Left renal pelvis (tissue), 4 donors: ENCODE data around the gene THSD7A. TPM values are rescaled to one million over a fixed set of nuclear protein-coding genes. Genes with fewer than 3 reads are reported as not detected.

ENCODE experiments used
- DNase-seq, 4 donors: peaks; one replicate each; pipeline ENCODE4 v3.0.0-alpha.2; 2013; ENCODE audit warnings: low read depth in 4 of 4, low spot score in 3 of 4
- polyA plus RNA-seq, 4 donors: library from polyadenylated mRNA; unstranded; fragments of 120-200 nt; gene quantifications; one replicate each; pipeline ENCODE4 v1.2.1, GENCODE V29; 2013; ENCODE audit not compliant: insufficient read length in 4 of 4

The THSD7A gene
- polyA plus RNA-seq, 4 donors, result 39.1 to 87.2 (median 72.8) TPM

- no peak for DNase-seq
These were observed 20.3 kb downstream of the THSD7A start for GRCh38 chr7:11811709-11812108.

DNA sequence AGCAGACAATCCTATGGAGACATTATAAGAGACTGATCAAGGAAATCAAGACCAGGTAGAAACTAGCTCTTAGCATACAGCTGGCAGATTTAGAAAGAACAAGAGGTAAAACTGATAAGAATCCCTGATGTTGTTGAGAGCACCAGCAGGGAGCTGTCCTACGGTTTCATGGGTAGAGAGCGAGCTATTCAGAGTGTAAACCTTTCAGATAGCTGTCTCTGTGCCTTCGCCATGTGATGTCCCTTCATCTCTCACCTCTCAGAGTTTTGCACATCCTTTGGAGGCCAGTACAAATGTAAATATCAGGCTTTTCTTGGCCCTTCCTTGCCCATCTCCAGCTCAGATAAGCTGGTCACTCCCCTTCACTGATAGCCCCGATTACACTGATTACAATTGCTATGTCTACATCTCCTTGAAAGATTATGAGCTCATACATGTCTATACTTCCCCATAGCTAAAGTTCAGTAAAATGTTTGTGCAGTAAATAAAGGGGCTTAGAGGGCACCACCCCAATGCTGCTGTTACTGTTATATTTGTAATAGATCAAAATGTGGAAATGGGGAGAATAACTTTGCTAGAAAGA is 21.9 kb downstream of the THSD7A start:
- DNase-seq, result no peak

GRCh38 chr7:11807000-11807399 is 25.0 kb downstream of the THSD7A start:
- no peak for DNase-seq

DNA sequence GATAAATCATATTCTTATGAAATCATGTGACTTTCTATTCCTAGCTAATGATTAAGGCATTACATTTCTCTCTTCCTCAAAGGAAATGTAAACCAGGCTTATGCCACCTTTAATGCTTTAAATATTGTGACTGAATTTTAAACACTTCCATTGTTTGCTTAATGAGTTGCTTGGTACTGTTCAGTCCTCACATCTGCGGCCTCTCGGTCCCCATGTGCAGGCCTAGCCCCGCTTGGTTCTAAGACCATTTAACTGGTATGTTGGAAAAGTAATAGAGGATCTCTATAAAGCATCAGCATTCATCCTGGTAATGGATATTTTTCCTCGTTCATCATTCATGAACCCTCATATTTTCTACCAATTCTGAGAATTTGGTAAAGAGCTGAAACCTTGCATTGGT is 27.4 kb downstream of the THSD7A start:
- no peak for DNase-seq

DNA sequence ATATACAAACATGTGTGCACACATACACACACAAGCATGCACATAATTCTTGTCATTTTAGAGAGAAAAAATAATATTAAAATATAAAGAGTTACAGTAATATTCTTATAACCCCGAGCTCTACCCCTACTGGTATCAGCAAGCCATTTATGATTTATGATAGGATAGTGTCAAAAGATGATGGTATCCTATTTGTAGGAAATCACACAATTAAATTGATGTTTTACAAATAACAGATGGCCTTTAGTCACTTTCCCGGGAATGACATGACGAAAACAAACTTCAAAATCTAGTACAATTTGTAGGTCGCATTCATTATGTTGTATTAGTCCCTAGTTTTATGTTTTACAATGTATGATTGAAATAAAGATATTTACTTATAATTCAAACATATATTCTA is 36.8 kb downstream of the THSD7A start:
- no peak for DNase-seq

- no peak for DNase-seq
These were observed 39.8 kb downstream of the THSD7A start for GRCh38 chr7:11792166-11792565.

DNA sequence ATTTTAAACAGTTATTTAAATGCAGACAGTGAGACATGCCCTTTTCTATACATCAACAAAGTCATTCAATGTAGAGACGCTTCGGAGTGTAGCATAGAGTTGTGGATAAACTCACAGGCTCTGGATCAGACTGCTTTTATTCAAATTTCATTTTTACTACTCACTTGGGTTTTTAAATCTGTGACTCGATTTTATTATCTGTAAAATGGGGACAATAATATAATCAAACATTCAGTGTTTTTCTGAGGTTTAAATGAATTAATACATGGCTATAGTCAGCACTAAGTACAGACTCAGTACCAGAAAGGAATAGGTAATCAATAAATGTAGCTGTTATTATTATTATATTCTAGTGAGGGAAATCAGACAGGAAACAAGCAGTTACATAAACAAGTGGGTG is 43.4 kb downstream of the THSD7A start:
- no peak for DNase-seq

DNA sequence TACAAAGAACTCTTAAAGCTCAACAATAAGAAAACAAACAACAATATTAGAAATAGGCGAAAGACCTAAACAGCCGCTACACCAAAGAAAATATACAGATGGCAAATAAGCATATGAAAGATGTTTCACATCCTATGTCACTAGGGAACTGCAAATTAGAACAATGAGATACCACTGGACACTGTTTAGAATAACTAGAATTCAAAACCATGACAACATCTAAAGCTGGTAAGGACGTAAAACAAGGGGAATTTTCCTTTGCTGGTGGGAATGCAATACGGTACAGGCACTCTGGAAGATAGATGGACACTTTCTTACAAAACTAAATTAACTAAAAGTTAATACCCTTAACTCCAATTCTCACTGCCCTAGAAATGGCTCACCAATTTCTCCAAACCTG is 44.5 kb downstream of the THSD7A start:
- no peak for DNase-seq

- DNase-seq, result peak in 1 of 4 donors; percentile 15
These were observed 45.8 kb downstream of the THSD7A start for GRCh38 chr7:11786186-11786585.

DNA sequence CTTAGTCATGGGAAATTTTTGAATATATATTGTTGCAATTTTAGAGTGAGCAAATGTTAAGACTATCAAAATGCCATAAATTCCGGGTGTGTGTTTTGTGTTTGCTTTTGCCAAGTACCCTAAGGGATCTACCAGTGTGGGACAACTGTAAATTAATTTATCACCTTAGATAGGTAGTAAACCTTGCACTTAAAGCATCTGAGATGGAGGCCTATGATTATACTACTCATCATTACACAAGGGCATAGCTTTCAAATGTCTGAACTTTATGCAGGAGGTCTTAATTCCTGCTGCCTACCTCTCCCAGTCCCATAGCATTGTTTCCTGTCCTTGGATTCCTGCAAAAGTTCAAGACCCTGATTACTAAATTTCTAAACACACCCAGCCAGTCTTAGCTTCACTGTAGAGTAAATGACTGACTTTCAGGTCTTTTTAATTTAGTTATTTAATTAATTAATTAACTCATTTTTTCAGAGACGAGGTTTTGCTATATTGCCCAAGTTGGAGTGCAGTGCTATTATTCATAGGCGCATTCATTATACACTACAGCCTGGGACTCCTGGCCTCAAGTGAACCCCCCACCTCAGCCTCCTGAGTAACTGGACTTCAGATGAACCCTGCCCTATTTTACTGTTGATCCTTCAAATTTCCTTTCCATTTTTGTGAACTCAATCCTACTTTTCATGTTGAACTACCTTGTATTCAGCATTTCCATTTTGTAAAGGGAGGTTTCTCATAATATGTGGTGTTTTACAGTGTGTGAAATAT is 47.0 kb downstream of the THSD7A start:
- no peak for DNase-seq

DNA sequence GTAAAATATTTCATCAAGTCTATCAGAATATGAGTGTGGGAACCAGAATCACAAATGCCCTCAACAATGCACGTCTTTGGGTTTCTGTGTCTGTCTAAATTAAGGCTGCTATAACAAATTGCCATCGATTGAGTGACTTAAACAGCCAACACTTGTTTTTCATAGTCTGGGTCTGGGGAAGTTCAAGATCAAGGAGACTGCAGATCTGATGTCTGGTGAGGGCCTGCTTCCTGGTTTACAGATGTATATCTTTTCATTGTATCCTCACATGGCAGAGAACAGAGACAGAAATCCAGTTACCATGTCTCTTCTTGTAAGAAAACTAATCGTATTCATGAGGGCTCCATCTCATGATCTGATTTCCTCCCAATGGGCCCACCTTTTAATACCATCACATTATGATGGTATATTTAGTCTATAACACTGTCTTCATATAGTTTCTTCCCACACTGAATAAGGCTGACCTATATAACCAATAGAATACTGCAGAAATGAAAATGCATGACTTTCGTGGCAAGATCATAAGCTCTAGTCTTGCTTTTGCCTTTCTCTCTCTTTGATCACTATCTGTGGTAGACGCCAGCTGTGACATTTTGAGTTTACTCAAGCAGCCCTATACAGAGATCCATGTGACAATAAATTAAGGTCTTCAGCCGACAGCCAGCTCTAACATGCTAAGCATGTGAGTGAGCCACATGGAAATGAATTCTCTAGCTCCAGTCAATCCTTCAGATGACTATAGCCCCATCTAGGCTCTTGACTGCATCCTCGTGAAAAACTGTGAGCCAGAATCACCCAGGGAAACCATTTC is 51.9 kb downstream of the THSD7A start:
- no peak for DNase-seq

- no peak for DNase-seq
These were observed 56.0 kb downstream of the THSD7A start for GRCh38 chr7:11776039-11776438.

GRCh38 chr7:11775401-11775800 is 56.6 kb downstream of the THSD7A start:
- no peak for DNase-seq

DNA sequence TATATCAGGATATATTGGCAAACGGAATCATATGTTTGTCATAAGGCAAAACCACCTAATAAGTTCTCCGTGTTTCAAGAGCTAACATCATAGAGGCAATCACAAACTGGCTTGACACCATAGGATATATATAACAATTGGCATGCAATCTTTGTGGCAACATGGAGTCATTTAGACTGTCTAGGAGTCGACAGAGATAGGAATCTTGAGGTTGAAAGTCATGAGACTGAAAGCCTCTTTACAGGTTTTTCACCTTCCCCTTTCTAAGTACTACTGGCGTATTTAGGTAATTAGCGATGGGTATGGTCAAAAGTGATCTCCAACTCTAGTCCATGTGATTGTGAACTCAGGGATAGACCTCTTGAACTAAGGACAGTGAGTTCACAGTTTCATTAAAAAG is 63.7 kb downstream of the THSD7A start:
- no peak for DNase-seq

GRCh38 chr7:11767148-11767547 is 64.8 kb downstream of the THSD7A start:
- no peak for DNase-seq

- no peak for DNase-seq
These were observed 71.6 kb downstream of the THSD7A start for GRCh38 chr7:11760372-11760771.

DNA sequence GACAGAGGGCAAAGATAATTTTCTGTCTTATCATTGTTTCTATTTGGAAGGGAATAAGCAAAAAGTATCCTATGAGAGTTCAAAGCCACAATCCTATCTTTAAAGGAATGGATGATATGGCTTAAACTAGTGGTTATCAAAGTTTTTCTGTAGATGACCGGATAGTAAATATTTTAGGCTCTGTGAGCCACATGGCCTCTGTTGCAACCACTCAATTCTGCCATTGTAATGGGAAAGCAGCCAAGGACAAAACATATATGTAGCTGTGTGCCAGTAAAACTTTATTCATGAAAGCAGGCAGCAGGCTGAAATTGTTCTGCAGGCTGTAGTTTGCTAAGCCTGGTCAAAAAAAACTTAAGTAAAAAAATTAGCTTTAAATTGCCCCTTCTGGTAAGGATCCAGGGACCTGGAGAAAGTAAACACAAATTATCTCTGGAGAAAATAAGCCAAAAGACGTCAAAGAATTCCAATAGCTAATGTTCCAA is 73.3 kb downstream of the THSD7A start:
- DNase-seq, result no peak

- no peak for DNase-seq
These were observed 74.8 kb downstream of the THSD7A start for GRCh38 chr7:11757153-11757552.

GRCh38 chr7:11754933-11755332 is 77.1 kb downstream of the THSD7A start:
- no peak for DNase-seq

DNA sequence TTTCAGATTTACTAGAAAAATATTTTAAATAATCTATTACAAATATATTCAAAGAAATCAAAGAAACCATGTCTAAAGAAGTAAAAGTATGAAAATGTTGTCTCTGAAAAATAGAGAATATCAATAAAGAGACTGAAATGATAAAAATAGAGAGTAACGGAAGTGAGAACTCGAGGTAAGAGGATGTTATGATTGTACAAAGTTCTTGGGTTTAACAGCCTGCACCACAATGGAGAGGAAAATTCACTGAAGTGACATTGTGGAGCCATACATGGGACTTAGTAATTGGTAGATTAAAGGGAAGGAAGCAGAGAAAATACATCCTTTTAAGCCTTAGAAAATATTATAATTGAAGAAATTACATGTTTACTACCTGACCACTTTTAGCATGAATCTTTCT is 77.9 kb downstream of the THSD7A start:
- DNase-seq, result no peak

GRCh38 chr7:11753433-11753832 is 78.6 kb downstream of the THSD7A start:
- no peak for DNase-seq
